Transverse colon (tissue), 4 donors: ENCODE results near the gene WWP2. TPM values are rescaled to one million over a fixed set of nuclear protein-coding genes. Genes with fewer than 3 reads are reported as not detected.

Experiments used
- DNase-seq: peaks from one replicate; pipeline ENCODE4 v3.0.0-alpha.2; 2019
- H3K27ac ChIP-seq, 4 donors: fragments of 200-600 bp; sonication (generic); 2 replicates each; pipeline ENCODE4 v1.5.1; 2016 to 2018; ENCODE audit warnings: inconsistent platforms in 4 of 4
- H3K27me3 ChIP-seq: fragments of 200-600 bp; sonication (generic); 2 replicates; pipeline ENCODE4 v1.5.1; 2017; ENCODE audit warnings: inconsistent platforms
- H3K36me3 ChIP-seq, 4 donors: fragments of 200-600 bp; sonication (generic); 2 replicates each; pipeline ENCODE4 v1.5.1; 2017 to 2019; ENCODE audit warnings: inconsistent platforms in 4 of 4
- H3K4me1 ChIP-seq, 4 donors: fragments of 200-600 bp; sonication (generic); 2 replicates each; pipeline ENCODE4 v1.5.1; 2017 to 2020; ENCODE audit warnings: inconsistent platforms in 4 of 4
- H3K4me3 ChIP-seq, 4 donors: fragments of 200-600 bp; sonication (generic); 1 replicate in 1 of 4; 2 replicates in 3 of 4; pipeline versions ENCODE4 v1.5.1 to v1.6.1; 2017 to 2019; ENCODE audit warnings: inconsistent platforms in 4 of 4
- H3K9me3 ChIP-seq, 2 donors: fragments of 200-600 bp; sonication (generic); 2 replicates each; pipeline ENCODE4 v1.5.1; 2017 to 2019; ENCODE audit warnings: inconsistent platforms in 2 of 2
- CTCF ChIP-seq, 5 experiments: fragments of 200-600 bp in 3 of 5; fragments of 450-650 bp in 2 of 5; sonication (generic) in 3 of 5; IDR thresholded peaks; 1 replicate in 2 of 5; 2 replicates in 3 of 5; pipeline ENCODE4 v1.5.1; 2016 to 2017; ENCODE audit warnings: antibody characterized with exemption in 5 of 5, inconsistent platforms in 3 of 5, mild to moderate bottlenecking in 2 of 5, moderate library complexity in 1 of 5
- EP300 ChIP-seq: sonication (generic); formaldehyde crosslinking; IDR thresholded peaks from one replicate; pipeline ENCODE4 v1.6.1; 2017; ENCODE audit warnings: antibody characterized with exemption, low read depth
- POLR2A ChIP-seq: fragments of 450-650 bp; IDR thresholded peaks from one replicate; pipeline ENCODE4 v1.6.1; 2016; ENCODE audit warnings: antibody characterized with exemption, mild to moderate bottlenecking, moderate library complexity
- POLR2AphosphoS5 ChIP-seq, 3 donors: sonication (generic); formaldehyde crosslinking; IDR thresholded peaks; one replicate each; pipeline ENCODE4 v1.6.1; 2016; ENCODE audit warnings: antibody characterized with exemption in 3 of 3
- WGBS, 2 donors: methylation state at CpG; one replicate each; pipeline ENCODE4 v1.1.5; 2018; ENCODE audit warnings: low coverage in 1 of 2; 5-methylcytosine and 5-hydroxymethylcytosine counted together
- in situ Hi-C, 4 donors: fragments of 200-750 bp; cut with MboI; loops; one replicate each; pipeline versions ENCODE4 v1.15.0 to v1.15.1; 2017; ENCODE audit warnings: low sequenced_read_pairs in 3 of 4, low pct_ligation_motif_present in 1 of 4, low pct_unique_long_range_greater_than_20kb in 1 of 4
- intact Hi-C: fragments of 100-400 bp; cut with DNase I; formaldehyde crosslinking; loops from one replicate; pipeline ENCODE4 v1.15.1; 2023; ENCODE audit warnings: low total_unique reads
- total RNA-seq, 4 donors: library from RNA; depleted of rRNA; stranded (reverse); fragments of >200 nt; gene quantifications; one replicate each; pipeline ENCODE4 v1.1.0, GENCODE V29; 2016

Gene WWP2
- total RNA-seq, 4 donors from 2014 or later: 66.8 to 157 (median 73.7) TPM

- H3K36me3 ChIP-seq: peaks cover 0 to 6% (median under 1%) of the 10 kb centered on the region in 4 donors
- no peak for DNase-seq
- 85 to 100% methylated on average over 1 to 10 of the region's 10 CpGs for WGBS, 2 donors
- H3K27ac ChIP-seq: no peak overlapping the region
- H3K9me3 ChIP-seq: no peaks in the 10 kb centered on the region
- no peaks in the 10 kb centered on the region for H3K27me3 ChIP-seq
- in situ Hi-C loops (loop anchor here in 1 of 4 donors (25.0 kb wide), 1 partner anchor 331 kb away; the partner anchor contains the start of gene TERF2), intact Hi-C loops (no loop called here)
- no peak overlapping the region for H3K4me3 ChIP-seq
- TF ChIP-seq EP300 (no peak), CTCF (IDR thresholded peaks at IDR 0.05) (no peak)
- H3K4me1 ChIP-seq: peaks cover 0 to 11% (median 3%) of the 10 kb centered on the region in 4 donors
Measured at GRCh38 chr16:69718111-69718764, 43.9 kb upstream of the WWP2 start.

- WGBS, 2 donors: 83% methylated on average over 10 of the region's 10 CpGs; no CpG with 5 or more reads in 1 of the 2 donors
- Histone ChIP-seq H3K4me1 (peaks cover 0 to 35% (median 24%) of the 10 kb centered on the region in 4 donors), H3K27ac (peak overlapping the region in 1 of 4 donors; percentile 15), H3K27me3 (no peaks in the 10 kb centered on the region), H3K36me3 (no peaks in the 10 kb centered on the region), H3K4me3 (no peak overlapping the region), H3K9me3 (no peaks in the 10 kb centered on the region)
- DNase-seq: no peak
- in situ Hi-C loops: loop anchor here in 1 of 4 donors (25.0 kb wide), 1 partner anchor 334 kb away; the partner anchor contains the start of gene TERF2
- TF ChIP-seq POLR2AphosphoS5 (IDR thresholded peaks at IDR 0.05) (no peak), CTCF (IDR thresholded peaks at IDR 0.05) (no peak), POLR2A (no peak), EP300 (no peak)
- intact Hi-C loops: no loop called here
Measured at GRCh38 chr16:69720822-69721430, 41.2 kb upstream of the WWP2 start.

- 90 to 91% methylated on average over 4 to 6 of the region's 6 CpGs for WGBS, 2 donors
- Histone ChIP-seq H3K9me3 (no peaks in the 10 kb centered on the region), H3K4me3 (no peak overlapping the region), H3K4me1 (peaks cover 0 to 39% (median 26%) of the 10 kb centered on the region in 4 donors), H3K36me3 (no peaks in the 10 kb centered on the region), H3K27me3 (no peaks in the 10 kb centered on the region), H3K27ac (peak overlapping the region in 1 of 4 donors; percentile 15)
- in situ Hi-C loops (loop anchor here in 1 of 4 donors (25.0 kb wide), 1 partner anchor 334 kb away; the partner anchor contains the start of gene TERF2), intact Hi-C loops (no loop called here)
- DNase-seq: no peak
- TF ChIP-seq CTCF (IDR thresholded peaks at IDR 0.05): no peak
- TF ChIP-seq POLR2A: no peak
- TF ChIP-seq POLR2AphosphoS5 (IDR thresholded peaks at IDR 0.05): no peak
Measured at GRCh38 chr16:69721441-69721957, 40.6 kb upstream of the WWP2 start.

GRCh38 chr16:69724414-69724873 lies 37.7 kb upstream of the WWP2 start:
- Histone ChIP-seq H3K27ac (peak overlapping the region; percentile 90 to 92 (median 90)), H3K36me3 (no peaks in the 10 kb centered on the region), H3K27me3 (no peaks in the 10 kb centered on the region), H3K4me3 (peak overlapping the region in 1 of 4 donors; percentile 40), H3K9me3 (no peaks in the 10 kb centered on the region), H3K4me1 (peaks cover 0 to 50% (median 41%) of the 10 kb centered on the region in 4 donors)
- WGBS, 2 donors: 77 to 100% methylated on average over 1 to 2 of the region's 2 CpGs
- intact Hi-C loops (no loop called here), in situ Hi-C loops (loop anchor here in 1 of 4 donors (25.0 kb wide), 1 partner anchor 337 kb away; the partner anchor contains the start of gene TERF2)
- DNase-seq: no peak
- no peak for TF ChIP-seq CTCF (IDR thresholded peaks at IDR 0.05)
- no peak for TF ChIP-seq EP300
- TF ChIP-seq POLR2A: no peak
- TF ChIP-seq POLR2AphosphoS5 (IDR thresholded peaks at IDR 0.05): no peak
